Activated CD4-positive, alpha-beta T cell treated with anti-CD3 and anti-CD28 coated beads, Interleukin-2, amount 50 U/mL, for 48 hours (primary cell): Measurements from ENCODE around the gene FOXJ3.
"Not testable (repeated sequence)": the region's sequence is repeated elsewhere in the genome, so short reads cannot be mapped to it uniquely, and the experiment has no call there.

ENCODE experiments used
- DNase-seq, 2 experiments: peaks; one replicate each; pipeline ENCODE4 v3.0.0-alpha.2; 2020

Gene FOXJ3

GRCh38 chr1:42239555-42239954 lies 95.5 kb downstream of the FOXJ3 start:
- DNase-seq = no peak

GRCh38 chr1:42239041-42239440 lies 96.0 kb downstream of the FOXJ3 start:
- DNase-seq = no peak

- no peak for DNase-seq
Measured at GRCh38 chr1:42231253-42231652, 103.8 kb downstream of the FOXJ3 start.

- no peak for DNase-seq
Measured at GRCh38 chr1:42228938-42229337, 106.1 kb downstream of the FOXJ3 start.

GRCh38 chr1:42223036-42223435 lies 112.0 kb downstream of the FOXJ3 start:
- no peak for DNase-seq

- no peak for DNase-seq
Measured at GRCh38 chr1:42221952-42222606, 113.0 kb downstream of the FOXJ3 start.

GRCh38 chr1:42221456-42221855 lies 113.6 kb downstream of the FOXJ3 start:
- no peak for DNase-seq

GRCh38 chr1:42219627-42220026 lies 115.4 kb downstream of the FOXJ3 start:
- no peak for DNase-seq

- no peak for DNase-seq
Measured at GRCh38 chr1:42214447-42214871, 120.6 kb downstream of the FOXJ3 start.

- DNase-seq = no peak
Measured at GRCh38 chr1:42211224-42211623, 123.8 kb downstream of the FOXJ3 start.

GRCh38 chr1:42210421-42211133 lies 124.5 kb downstream of the FOXJ3 start:
- no peak for DNase-seq

- DNase-seq = no peak
Measured at GRCh38 chr1:42209526-42210251, 125.3 kb downstream of the FOXJ3 start.

GRCh38 chr1:42206930-42207329 lies 128.1 kb downstream of the FOXJ3 start:
- DNase-seq = not testable (repeated sequence)

GRCh38 chr1:42206164-42206563 lies 128.9 kb downstream of the FOXJ3 start:
- no peak for DNase-seq

GRCh38 chr1:42201986-42202385 lies 133.0 kb downstream of the FOXJ3 start:
- DNase-seq = no peak

GRCh38 chr1:42198251-42198650 lies 136.8 kb downstream of the FOXJ3 start:
- DNase-seq = no peak

- no peak for DNase-seq
Measured at GRCh38 chr1:42195841-42196240, 139.2 kb downstream of the FOXJ3 start.

- DNase-seq = no peak
Measured at GRCh38 chr1:42192106-42192505, 142.9 kb downstream of the FOXJ3 start.

GRCh38 chr1:42191319-42191718 lies 143.7 kb downstream of the FOXJ3 start:
- no peak for DNase-seq

- DNase-seq = no peak
Measured at GRCh38 chr1:42189931-42190853, 144.8 kb downstream of the FOXJ3 start.

- DNase-seq = no peak
Measured at GRCh38 chr1:42186152-42186551, 148.9 kb downstream of the FOXJ3 start.

GRCh38 chr1:42184616-42185015 lies 150.4 kb downstream of the FOXJ3 start:
- no peak for DNase-seq

GRCh38 chr1:42183957-42184268 lies 151.1 kb downstream of the FOXJ3 start:
- no peak for DNase-seq
